ENCODE measurements around the gene AGBL1. TPM values are rescaled to one million over a fixed set of nuclear protein-coding genes. Genes with fewer than 3 reads are reported as not detected.

AGBL1 gene
- total and polyA plus RNA-seq, 2 experiments from 2014 or later, result 0.03 TPM; not detected in 1

GRCh38 chr15:86988033-86988432, 908.4 kb downstream of the AGBL1 start:
- H3K9me3 Mint-ChIP-seq, result no peaks in the 10 kb centered on the region

GRCh38 chr15:87021751-87022150, 942.1 kb downstream of the AGBL1 start:
- H3K36me3 Mint-ChIP-seq (ENCODE audit: low read depth), result no peaks in the 10 kb centered on the region; the same call in 2 of the 3 replicates
- no peaks in the 10 kb centered on the region for H3K27me3 ChIP-seq (ENCODE audit: insufficient read depth)
- peaks cover 2% of the 10 kb centered on the region for H3K27me3 Mint-ChIP-seq (ENCODE audit: insufficient read depth, low read depth, poor library complexity)
- TF ChIP-seq ZNF331 (CRISPR knock-in tag; IDR thresholded peaks at IDR 0.05; ENCODE audit: low read depth) (no peak), STAT1 (IDR thresholded peaks at IDR 0.05; ENCODE audit: unreplicated experiment) (no peak), ZNF114 (CRISPR knock-in tag; IDR thresholded peaks at IDR 0.05) (no peak), CREB1 (CRISPR knock-in tag; IDR thresholded peaks at IDR 0.05; ENCODE audit: low read depth) (no peak), EZH2phosphoT487 (IDR thresholded peaks at IDR 0.05; ENCODE audit: unreplicated experiment) (no peak), NANOG (IDR thresholded peaks at IDR 0.05; ENCODE audit: borderline replicate concordance) (no peak), ETS1 (IDR thresholded peaks at IDR 0.05) (no peak), ZNF462 (CRISPR knock-in tag; IDR thresholded peaks at IDR 0.05) (no peak), EZH2 (IDR thresholded peaks at IDR 0.05; ENCODE audit: low read depth, unreplicated experiment) (no peak), POLR2AphosphoS5 (IDR thresholded peaks at IDR 0.05; ENCODE audit: low read depth) (no peak), JUNB (IDR thresholded peaks at IDR 0.05; ENCODE audit: unreplicated experiment) (no peak)

More at GRCh38 chr15:86988033-86988432, 908.4 kb downstream of the AGBL1 start:
- Histone ChIP-seq H3K27me3 (ENCODE audit: insufficient read depth) (no peaks in the 10 kb centered on the region), H3F3A (replicated peaks; ENCODE audit: low read depth) (no peaks in the 10 kb centered on the region), H3K4me2 (no peak overlapping the region), H3K9me2 (ENCODE audit: insufficient read depth) (no peaks in the 10 kb centered on the region; the same call in 1 of the 2 replicates), H3K79me2 (replicated peaks; ENCODE audit: insufficient read depth) (no peaks in the 10 kb centered on the region), H3K27ac (ENCODE audit: low read depth) (no peak overlapping the region; the same call in 1 of the 2 replicates), H3K4me3 (no peak overlapping the region), H3K4me1 (ENCODE audit: insufficient read depth) (peaks cover 29% of the 10 kb centered on the region; the same call in 1 of the 2 replicates), H4K20me1 (replicated peaks; ENCODE audit: insufficient read depth) (no peaks in the 10 kb centered on the region), H3K36me3 (ENCODE audit: insufficient read depth) (no peaks in the 10 kb centered on the region), H2AFZ (no peak overlapping the region)
- H3K4me1 Mint-ChIP-seq, result peaks cover 17% of the 10 kb centered on the region
- H3K36me3 Mint-ChIP-seq (ENCODE audit: low read depth), result no peaks in the 10 kb centered on the region
- H3K27ac Mint-ChIP-seq, result no peak overlapping the region
- peaks cover 3% of the 10 kb centered on the region for H3K27me3 Mint-ChIP-seq (ENCODE audit: insufficient read depth, low read depth, poor library complexity)
- ATAC-seq (peak; percentile 39; the same call in 2 of the 3 replicates), DNase-seq (ENCODE audit: low spot score) (peak; percentile 43)
- H3K4me3 Mint-ChIP-seq, result peak overlapping the region; percentile 2; the same call in 1 of the 3 replicates
- TF ChIP-seq NANOG (IDR thresholded peaks at IDR 0.05; ENCODE audit: borderline replicate concordance) (peak; percentile 73; the same call in 1 of the 2 replicates), EZH2phosphoT487 (IDR thresholded peaks at IDR 0.05; ENCODE audit: unreplicated experiment) (no peak)

More at GRCh38 chr15:87021751-87022150, 942.1 kb downstream of the AGBL1 start:
- Mint-ChIP-seq H3K4me3 (no peak overlapping the region), H3K9me3 (peaks cover 14% of the 10 kb centered on the region), H3K4me1 (no peaks in the 10 kb centered on the region), H3K27ac (no peak overlapping the region)
- Histone ChIP-seq H3K79me2 (replicated peaks; ENCODE audit: insufficient read depth) (no peaks in the 10 kb centered on the region), H3K27ac (ENCODE audit: low read depth) (no peak overlapping the region), H3K4me2 (no peak overlapping the region), H3K36me3 (ENCODE audit: insufficient read depth) (no peaks in the 10 kb centered on the region), H2AFZ (peak overlapping the region; percentile 38; the same call in 1 of the 2 replicates), H3F3A (replicated peaks; ENCODE audit: low read depth) (no peaks in the 10 kb centered on the region), H3K4me3 (no peak overlapping the region), H3K4me1 (ENCODE audit: insufficient read depth) (no peaks in the 10 kb centered on the region), H3K9me2 (ENCODE audit: insufficient read depth) (peaks cover 18% of the 10 kb centered on the region), H4K20me1 (replicated peaks; ENCODE audit: insufficient read depth) (no peaks in the 10 kb centered on the region)
- ATAC-seq (no peak), DNase-seq (ENCODE audit: low spot score) (no peak)

Data from GM23338 (cell line).